DMS53 treated with DMSO at 0.1 percent for 48 hours (cell line): ENCODE results near the gene ARPC2.

Experiments used
- DNase-seq: peaks from one replicate; lab custom pipeline; 2025; ENCODE audit not compliant: unreplicated experiment; lab: John Stamatoyannopoulos, UW

ARPC2 gene

DNA sequence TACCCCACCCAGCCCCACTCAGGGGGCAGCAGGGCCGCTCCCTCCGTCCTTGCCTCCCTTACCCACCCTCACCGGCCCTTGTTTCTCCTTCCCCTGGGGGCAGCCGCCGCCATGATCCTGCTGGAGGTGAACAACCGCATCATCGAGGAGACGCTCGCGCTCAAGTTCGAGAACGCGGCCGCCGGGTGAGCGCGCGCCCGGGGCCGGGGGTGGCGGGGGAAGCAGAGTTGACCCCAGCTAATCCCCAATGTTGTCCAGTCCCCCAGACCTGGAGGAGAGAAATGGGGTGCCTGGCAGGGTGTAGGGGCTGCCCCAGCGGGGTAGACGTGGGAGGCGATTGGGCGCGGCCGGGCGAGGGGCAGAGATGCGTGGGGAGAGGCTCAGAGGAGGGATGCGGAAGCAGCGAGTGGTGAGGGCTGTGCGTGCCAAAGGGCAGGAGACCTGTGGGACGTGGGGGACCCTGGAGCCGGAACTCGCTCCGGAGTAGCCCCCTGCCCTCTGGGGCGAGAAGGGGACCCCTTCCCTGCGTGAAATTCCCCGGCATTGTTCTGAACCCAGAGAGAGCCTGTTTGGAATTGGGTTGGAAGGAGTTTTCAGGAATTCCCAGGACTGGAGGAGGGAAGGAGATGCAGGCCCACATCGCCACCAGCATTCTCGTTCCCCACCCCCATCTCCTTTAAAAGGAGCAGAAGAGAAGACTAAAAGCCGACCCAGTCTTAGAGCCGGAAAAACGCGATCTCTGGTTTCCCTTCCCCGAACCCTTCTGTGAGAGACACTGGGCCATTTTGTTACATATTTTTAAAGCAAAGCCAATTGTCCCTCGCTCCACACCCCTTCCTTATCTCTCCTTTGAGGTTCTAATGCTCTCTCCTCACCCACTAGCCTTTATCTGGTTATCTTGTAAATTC is 625 bp downstream of the ARPC2 start:
- no peak for DNase-seq

DNA sequence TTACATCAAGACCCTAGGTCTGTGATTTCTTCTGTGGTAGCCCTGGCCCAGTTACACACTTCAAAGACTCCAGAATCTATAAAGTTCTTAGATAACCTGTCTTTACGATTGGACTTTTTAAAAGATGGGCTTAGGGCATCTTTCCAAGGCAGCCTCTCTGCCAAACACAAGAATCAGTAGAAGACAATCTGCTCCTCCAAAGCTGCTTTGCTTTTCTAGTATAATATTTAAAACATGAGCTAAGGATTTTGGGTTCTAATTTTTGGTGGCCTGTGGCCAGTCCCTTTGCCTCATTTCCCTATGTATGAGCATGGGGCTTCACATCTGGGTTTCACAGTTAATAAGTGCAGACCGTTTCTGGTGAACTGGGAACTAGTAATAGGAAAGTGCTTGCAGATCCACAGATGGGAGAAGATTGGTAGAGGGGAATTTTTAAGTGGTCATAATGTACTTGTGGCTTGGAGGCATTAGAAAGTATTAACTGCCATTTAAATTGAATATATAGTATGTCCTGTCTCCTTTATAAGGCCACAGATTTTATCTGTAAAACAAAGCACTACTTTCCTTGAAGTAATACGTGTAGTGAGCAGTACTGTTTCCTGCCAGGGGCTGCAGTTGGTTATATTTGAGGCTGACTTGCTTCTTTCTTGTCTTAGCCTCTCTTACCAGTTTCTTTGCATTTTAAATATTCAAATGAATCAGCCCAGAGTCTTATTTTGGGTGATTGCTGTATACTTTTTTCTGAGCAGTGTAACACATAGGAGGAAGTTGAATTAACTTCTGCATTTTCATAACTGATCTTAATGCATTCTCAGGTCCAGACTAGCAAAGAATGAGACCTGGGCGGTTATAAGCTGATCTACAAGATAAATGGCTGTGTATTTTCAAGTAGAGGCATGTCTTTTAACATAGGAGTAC is 1.5 kb downstream of the ARPC2 start:
- no peak for DNase-seq

DNA sequence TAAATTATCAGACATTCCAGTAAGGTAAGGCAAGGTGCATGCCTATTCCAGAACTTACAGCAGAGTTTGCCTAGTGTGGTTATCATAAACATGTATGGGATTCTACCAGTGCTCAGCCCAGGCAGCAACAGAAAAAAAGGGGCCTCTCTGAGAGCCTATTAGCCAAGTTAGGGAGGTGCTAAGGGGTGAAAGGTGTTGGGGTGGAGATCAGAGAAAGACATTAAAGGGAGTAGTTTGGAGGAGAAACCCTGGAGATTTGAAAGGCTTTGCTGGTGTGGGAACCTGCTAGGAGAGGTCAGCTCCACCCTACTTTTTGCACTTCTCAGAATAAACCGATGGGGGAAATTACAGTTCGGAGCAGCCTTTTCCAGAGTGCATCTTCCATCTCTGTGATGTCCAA is 2.9 kb downstream of the ARPC2 start:
- no peak for DNase-seq

DNA sequence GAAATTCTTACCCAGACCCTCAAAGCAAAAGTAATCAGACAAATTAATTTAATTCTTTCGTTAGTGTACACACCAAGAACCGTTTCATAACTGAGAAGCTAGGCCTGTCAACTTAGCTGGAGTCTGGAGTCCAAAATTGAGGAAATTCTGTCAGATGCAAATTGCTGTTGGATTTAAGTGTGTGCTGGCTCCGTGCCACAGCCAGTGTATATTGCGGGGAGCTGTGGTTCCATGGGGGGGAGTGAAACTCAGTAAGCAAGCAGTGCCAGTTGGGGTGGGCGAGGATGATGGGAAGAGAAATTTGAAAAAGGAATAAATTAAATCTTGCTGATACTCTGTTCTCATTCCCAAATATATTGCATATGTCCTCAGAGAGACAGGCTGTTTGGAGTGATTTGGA is 4.0 kb downstream of the ARPC2 start:
- DNase-seq, result no peak

DNA sequence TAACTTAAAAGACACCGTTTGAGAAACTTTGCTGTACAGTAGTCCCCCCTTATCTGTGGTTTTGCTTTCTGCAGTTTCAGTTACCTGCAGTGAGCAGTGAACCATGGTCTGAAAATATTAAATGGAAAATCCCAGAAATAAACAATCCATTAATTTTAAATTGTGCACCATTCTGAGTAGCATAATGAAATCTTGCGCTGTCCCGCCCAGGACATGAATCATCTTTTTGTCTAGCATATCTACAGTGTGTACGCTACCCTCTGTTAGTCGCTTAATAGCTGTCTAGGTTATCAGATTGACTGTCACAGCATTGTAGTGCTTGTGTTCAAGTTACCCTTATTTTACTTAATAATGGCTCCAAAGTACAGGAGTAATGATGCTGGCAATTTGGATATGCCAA is 6.1 kb downstream of the ARPC2 start:
- DNase-seq, result no peak

DNA sequence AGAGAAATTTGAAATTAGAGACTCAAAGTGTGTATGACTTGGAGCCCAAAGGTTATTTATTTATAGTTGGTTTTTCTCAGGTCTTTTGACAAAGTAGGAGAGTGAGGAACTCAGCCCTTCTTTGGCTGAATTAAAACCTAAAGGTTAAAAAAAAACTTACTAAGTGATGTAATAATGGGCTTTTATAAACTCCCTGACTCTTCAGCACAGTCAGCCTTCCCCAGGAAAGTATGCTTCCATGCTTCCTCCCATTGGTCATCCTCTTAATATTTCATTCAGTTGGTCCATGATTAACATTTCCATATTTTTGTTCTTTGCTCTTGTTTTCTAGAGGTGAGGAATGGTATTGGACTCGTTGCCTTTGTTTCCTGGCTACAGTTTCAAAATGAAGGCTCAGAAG is 7.2 kb downstream of the ARPC2 start:
- no peak for DNase-seq

DNA sequence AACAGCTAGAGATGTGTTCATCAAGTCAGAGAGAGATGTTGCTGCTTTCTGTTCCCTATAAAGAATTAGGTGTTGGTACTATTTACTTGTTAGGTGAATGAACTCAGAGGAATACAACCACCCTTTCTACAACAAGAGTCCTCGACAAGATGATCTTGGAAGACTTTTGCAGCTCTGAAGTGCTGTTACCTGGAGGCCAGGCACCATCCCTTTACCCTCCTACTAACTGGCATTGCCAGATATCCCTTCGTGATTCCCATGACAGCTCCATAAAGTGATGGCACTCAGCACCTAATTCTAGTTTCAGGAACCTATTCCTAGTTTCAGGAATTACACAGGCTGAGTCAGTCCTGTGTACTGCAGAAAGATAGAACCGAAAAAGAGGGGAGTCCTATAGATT is 9.9 kb downstream of the ARPC2 start:
- DNase-seq, result no peak

DNA sequence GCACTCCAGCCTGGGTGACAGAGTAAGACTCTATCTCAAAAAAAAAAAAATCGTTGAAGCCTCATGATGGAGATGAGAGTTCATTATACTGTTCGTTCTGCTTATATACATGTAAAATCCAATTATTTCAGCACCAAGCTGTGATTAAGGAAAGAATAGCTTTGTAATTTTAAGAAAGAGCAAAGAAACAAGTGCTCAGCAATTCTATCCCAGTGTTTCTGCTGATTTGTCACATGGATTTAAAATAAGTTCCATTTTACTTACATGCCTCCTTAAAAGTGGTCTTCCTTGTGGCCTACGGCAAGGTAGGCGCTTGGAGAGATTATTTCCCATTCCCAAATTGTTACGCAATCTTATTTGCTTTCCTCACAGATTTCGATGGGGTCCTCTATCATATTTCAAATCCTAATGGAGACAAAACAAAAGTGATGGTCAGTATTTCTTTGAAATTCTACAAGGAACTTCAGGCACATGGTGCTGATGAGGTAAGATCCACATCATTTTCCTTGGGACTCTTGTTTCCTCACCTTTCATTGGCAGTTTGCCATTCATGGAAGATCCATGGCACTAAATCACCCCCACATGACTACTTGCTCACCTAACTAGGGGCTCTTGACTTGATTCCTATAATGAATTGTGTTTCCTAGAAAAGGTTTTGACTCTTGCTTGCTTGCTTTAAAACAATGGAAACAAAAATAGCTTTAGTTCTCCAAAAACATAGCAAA is 11.5 kb downstream of the ARPC2 start:
- DNase-seq, result no peak

DNA sequence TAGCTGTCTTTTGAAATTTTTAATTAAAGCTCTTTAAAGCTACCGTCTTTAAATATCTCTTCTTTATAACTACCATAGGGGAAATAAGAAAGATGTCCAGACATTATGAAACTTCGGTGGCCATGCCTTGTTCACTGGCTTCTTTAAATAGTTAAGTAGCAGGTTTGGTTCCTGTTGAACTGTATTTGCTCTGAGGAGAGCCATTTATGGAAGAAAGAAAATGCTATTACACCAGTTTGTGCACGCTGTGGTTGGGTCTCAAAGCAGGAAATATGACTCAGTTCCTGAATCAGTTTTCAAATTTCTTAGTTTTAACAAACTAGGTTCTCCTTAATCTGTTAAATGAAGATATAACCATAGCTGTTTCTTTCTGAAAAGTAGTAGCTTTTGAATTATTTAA is 12.2 kb downstream of the ARPC2 start:
- DNase-seq, result no peak

DNA sequence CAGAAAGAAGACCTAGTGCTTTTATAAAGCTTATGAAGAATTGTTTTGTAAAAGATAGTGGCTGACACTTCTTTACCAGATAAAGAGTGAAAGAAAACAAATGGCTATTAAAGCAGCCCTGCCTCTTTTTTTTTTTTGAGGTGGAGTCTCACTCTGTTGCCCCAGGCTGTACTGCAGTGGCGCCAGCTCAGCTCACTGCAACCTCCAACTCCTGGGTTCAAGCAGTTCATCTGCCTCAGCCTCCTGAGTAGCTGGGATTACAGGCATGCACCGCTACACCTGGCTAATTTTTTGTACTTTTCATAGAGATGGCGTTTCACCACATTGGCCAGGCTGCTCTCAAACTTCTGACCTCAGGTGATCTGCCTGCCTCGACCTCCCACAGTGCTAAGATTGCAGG is 12.9 kb downstream of the ARPC2 start:
- DNase-seq, result no peak

DNA sequence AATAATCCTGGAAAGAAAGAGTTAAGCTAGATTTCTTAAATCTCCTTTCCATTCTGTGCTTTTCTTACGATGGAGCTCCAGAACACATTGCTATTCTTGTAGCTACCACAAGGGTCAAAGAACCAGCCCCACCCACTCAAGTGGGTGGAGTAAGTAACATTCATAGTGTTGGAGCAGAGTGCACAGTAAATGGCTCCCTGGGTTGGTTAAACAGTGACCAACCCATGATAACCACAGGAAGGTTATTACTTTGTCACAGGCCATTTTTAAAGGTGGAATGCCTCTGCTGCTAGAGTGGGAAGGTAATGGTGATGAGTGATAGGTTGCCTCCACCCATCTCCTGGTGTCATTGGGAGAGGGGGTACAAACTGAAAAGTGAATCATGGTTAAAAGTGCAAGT is 13.9 kb downstream of the ARPC2 start:
- no peak for DNase-seq

DNA sequence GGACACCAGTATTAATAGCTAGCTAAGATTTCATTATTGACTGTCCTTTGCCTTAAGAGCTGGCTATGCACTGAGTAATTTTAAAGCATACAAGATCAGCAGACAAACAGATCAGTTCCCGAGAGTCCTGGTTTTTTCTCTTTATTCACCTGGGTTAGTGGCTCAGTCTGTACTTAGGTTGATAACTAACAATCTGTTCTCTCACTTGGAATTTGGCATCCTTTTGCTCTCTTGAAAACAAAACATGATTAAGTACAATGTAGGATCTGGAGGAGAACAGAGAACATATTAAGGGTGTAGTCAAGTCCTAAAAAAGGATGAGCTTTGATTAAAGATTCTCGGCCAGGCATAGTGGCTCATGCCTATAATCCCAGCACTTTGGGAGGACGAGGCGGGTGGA is 16.6 kb downstream of the ARPC2 start:
- no peak for DNase-seq

DNA sequence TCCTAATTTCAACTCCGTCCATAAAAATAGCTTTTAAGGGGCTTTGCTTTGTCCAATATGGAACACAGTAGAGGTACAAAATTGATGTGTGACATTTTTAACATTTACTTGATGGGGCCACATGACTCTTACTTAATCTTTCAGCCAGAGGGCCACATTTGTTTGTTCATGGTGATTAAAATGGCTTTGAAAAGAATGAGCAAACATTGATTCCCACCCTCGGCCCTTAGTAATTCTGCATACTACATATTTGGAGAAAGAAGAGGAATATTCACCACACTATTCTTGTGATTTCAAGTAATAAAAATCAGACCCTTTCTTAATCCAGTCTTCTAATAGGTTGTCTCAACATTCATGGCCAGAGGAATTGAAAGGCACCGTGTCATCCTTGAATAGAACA is 17.5 kb downstream of the ARPC2 start:
- DNase-seq, result no peak

DNA sequence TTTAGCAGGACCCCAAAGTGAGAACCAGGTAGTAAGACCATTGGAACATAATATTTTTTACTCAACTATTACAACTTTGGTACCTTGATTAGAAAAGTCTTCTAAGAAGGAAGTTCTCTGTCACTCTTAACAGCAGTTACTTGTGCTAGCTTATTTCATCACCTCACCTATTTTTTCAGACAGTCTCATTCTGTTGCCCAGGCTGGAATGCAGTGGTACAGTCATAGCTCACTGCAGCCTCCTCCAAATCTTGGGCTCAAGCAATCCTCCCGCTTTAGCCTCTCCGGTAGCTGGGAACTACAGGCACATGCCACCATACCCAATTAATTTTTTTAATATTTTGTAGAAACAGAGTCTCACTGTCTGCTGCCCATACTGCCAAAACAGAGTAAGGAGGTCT is 18.0 kb downstream of the ARPC2 start:
- no peak for DNase-seq

DNA sequence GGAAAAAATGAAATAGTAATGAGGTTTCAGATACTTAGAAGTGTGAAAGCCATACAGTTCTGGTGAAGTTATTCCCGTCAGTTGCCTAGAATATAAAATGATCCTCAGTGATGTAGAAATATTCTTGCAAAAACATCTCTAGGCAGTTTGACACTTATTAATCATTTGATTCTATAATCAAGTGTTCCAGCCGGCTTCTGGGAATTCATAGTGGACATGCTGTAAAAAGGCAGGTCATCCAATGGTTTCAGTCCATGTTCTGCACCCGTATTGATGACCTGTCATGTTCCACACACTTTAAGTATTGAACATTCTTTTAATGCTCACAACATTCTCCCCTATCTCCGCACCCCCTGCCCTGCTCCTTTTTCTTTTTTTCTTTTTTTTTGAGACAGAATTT is 19.8 kb downstream of the ARPC2 start:
- DNase-seq, result no peak

DNA sequence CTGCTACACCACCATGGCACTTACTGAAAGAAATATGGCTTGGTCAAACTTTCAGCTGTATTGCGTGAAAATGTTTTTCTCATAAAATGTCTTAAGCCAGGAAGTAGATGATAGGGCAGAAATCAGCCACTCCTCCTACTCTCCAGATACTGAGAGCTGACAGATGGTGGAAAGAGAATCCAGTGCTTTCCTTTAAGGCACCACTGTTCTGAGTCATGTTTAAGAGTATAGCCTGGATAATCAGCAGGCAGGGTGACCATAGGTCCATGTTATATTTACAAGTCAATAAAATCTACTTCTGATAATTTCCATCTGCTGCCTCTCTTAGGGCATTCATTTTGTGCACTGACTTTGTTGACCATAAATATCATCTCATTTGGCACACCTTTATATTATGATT is 21.9 kb downstream of the ARPC2 start:
- DNase-seq, result no peak

DNA sequence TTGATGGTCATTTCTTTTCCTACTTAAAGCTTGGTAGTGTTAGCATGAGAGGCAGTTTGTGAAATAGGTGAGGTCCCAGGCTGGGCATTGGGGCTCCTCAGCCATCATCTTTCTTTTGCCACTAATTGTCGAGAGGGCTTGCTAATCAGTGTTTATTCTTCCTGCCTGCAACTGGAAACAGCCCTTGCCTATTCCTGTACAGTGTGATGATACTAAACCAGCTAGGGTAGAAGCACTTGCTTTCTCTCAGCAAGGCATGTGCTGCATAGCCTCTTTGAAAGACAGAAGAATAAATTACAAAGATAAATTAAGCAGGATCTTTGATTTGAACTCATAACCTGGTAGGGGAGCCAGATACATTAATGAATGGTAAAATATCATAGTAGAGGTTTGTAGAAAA is 27.2 kb downstream of the ARPC2 start:
- DNase-seq, result no peak

DNA sequence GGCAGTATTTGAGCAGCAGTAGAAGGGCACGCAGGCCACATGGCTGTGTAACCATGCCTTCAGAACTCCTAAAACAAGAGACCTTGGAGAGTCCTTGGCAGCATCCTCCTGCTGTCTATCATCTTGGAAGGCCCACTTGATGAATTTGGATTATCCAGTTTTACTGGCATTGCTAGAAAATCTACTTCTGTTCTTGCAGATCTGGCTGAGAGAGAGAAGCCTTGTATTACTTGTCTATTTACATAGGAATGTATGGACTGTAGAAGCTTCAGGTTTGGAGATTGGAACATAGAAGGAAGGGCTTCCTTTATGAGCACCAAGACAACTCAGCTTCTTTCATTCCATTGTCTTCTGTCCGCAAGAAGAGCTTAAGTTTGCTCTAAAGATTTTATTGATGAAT is 27.7 kb downstream of the ARPC2 start:
- no peak for DNase-seq

DNA sequence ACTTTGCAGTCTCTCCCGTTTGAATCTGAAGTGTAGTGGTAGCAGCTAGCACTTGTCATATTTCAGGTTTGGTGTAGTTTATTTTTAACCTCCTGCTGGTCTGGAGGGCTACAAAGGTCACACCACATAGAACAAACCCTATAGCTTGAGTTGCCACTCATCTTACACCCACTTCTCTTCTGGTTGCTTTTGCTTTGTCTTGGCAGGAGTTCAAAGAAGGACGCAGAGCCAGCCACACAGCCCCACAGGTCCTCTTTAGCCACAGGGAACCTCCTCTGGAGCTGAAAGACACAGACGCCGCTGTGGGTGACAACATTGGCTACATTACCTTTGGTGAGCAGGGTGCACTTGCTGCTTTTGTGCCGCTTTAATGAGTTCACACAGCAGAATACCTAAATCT is 28.2 kb downstream of the ARPC2 start:
- DNase-seq, result no peak

DNA sequence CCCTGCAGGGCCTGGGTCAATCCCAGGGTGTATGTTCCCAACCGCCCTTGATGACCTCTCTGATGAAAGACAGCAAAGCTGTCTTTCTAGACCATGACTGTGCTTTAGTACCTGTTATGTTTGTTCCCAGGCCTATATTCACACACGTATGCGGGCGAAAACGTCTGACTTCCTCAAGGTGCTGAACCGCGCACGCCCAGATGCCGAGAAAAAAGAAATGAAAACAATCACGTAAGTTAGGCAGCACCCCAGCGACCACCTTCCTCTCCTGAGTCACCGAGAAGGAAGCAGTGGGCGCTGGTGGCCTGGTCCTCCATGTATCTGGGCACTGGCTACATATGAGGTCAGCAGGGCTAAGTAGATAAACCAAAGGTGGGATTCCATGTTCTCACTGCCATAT is 32.7 kb downstream of the ARPC2 start:
- DNase-seq, result no peak

DNA sequence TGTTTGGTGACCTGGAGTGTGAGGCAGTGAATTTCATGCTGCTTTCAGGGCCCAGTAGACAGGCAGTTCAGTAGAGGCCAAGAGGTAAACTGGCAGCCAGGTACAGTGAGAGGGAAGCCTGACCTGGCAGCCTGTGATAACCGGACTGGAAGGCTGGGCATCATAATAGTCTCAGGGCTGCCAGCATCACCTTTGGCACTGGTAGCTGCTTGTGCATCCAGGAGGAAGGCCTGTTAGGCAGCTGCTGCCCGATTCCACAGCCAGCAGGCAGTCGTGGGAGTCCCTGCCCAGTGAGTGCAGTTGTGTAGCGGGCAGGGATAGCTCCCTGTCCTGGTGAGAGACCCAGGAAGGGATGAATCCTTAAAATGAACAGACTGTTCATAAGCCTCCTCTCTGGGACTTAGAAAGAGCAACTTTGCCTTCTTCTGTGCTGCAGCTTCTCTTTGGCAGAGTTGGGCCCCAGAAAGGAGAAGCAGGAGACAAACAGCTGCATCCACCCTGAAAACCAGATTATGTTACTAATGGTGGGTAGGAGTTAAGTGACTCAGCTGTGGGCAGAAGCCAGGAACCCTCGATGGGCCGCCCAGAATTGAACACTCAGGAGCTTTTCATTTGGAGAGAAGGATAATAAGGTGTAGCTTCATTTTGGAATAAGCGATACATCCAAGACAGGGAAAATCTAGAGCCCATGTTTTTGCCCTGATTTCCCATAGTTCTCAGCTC is 35.7 kb downstream of the ARPC2 start:
- DNase-seq, result no peak
